GM10847 (cell line): ENCODE data around the gene PRCC.

Source experiments
- POLR2A ChIP-seq: IDR thresholded peaks from 2 replicates; pipeline ENCODE4 v1.6.1; 2011; ENCODE audit not compliant: insufficient read length; ENCODE audit errors: extremely low read depth

Gene PRCC

DNA sequence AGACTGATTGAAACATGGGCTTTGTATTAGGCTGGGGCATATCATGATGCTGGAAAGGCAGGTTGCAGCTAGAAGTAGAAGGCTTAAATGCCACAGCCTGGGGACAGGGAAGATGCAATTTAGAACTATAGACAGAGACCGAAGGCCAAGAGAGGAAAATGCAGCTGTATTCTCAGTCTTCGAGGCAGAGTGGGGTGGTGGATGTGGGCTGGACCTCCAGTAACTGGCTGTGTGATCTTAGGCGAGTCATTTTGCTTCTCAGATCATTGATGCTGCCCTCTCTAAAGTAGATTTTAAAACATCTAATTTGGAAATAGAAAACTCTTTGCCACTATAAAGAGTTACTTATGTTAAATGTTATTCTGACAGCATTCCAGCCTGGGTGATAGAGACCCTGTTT, 67.0 kb downstream of the PRCC start:
- no peak for TF ChIP-seq POLR2A

GRCh38 chr1:156836041-156836654, 68.8 kb downstream of the PRCC start:
- no peak for TF ChIP-seq POLR2A

GRCh38 chr1:156836892-156837291, 69.6 kb downstream of the PRCC start:
- TF ChIP-seq POLR2A, result no peak

DNA sequence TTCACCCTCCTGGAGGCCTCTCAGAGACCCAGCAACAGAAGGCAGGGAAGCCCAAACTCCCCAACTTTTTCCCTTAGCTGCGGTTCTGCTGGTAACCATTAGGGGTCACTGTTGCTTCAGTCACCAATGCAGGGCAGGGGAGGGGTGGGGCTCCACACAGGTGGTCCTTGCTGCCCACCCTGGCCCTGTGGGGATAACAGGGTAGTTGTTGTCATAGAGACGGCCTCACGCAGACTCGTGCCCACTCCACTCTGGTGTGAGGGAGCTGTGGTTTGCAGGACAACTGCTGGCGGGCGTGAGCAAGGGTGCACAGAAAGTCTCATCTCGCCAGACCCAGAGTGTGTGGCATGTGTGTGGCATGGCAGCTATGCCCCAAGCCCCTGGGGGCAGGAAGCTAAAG, 71.6 kb downstream of the PRCC start:
- TF ChIP-seq POLR2A, result no peak

DNA sequence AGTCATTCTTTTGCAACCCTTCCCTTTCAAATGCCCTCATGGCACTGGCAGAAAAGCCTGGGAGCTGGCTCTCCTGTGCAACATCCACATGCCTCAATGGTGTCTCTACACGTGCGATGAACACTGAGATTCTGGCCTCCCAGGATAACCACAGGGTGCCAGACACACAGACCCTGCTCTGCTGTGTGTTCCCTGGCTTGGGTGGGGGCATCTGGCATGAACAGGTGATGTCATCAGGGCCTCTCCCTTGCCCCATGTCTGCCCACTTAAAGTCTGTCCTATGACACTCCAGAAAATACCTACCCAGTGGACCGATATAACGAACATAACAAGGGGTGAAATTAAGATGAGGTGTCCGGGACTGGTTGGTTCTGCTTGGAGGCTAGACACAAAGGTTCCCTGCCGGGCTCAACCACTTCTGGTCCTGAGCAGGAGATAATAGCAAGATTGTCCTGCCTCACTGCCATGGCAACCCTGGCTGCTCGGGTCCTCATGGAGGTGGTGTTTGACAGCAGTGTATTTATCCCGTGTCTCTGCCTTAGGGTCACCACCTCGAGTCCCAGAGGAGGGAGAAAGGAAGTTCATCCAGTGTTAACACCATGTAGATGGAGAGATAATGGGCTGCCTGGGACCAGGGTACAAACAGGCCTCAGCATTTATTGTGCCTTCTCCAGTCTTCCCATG, 72.2 kb downstream of the PRCC start:
- no peak for TF ChIP-seq POLR2A

DNA sequence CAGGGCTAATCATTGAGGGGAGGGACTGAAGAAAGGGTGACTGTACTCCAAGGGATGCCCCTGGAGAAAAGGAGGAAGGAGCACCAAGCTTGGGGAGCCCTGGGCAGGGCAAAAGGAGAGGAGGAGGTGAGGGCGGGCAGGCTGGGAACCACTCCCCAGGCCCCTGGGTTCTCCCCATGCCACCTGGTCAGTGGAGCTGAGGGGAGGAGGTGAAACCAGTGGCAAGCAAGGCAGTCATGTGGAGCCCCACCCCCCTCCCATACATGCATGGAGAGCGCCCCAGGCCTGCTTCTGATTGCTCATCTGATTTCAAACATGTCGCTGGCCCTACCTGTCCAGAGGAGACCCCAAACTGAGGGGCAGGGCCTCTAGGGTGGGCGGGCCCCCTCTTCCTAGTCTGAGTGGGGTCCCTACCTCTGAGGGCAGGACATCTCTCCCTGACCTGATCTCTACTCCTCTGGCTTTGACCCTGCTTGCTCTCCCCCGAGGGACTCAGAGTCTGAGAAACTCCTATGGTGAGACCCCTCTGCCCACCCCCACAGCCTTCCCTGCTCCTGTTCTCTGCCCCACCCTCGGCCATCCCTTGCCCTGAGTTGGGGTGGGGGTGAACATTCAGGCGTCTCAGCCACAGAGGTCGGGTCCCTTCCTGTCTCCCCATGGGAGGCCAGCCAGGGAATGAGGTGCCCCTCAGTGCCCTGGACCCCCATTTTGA, 73.0 kb downstream of the PRCC start:
- TF ChIP-seq POLR2A, result no peak

DNA sequence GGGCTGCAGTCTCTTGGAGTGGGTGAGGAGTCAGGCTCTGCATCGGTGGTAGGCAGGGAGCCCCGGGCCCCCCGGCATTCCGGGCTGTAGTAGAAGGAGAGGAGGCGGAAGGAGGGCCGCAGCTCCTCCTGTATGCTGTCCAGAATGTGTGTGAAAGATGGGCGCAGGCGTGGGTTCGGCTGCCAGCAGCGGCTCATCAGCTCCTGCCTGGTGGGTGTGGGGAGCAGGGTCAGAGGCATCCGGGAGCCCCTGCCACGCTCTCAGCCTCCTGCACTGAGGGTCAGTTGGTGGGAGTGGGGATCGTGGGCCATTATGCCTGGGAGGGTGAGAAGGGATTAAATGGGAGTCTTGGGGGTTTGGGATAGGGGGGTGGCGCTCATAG, 73.6 kb downstream of the PRCC start:
- TF ChIP-seq POLR2A, result no peak

DNA sequence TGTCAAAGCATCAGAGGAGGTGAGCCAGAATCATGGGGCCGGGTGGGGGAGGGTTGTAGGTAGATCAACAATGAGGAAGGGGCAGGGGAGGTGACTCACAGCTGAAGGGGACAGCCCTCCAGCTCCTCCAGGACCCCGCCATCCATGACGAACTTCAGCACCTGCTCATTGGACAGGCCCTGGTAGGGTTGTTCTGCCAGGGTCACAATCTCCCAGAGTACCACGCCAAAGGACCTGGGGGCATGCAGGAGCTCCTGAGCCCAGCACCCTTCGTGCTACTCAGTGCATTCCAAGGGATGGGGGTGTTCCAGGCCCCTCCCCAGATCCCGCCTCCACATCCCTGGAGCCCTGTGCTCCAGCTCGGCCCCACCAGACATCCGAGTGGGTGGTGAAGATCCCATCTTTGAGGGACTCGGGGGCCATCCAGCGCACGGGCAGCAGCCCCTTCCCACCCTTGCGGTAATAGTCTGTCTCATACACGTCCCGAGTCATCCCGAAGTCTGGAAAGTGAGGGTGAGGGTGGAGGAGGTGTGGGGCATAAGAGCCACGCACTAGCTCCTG, 74.0 kb downstream of the PRCC start:
- TF ChIP-seq POLR2A, result no peak

GRCh38 chr1:156842618-156843300, 75.4 kb downstream of the PRCC start:
- TF ChIP-seq POLR2A, result no peak

DNA sequence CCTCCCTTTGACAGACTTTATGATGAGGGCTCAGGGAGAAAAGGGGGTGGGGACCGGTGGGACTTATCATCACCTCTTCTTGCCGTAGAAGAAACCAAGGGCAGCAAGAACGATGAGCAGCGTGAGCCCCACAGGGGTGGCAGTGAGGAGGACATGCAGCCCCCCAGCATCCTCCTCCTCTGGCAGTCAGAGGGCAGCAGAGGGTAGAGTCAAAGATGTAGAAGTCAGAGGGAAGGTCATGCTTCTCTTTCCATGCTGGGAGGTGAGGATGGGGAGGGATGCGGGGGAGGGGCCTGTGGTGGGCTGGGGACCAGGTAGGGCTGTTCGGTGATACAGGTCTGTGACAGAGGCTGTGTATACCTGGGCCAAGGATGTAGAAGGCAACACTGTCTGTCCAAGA, 76.8 kb downstream of the PRCC start:
- TF ChIP-seq POLR2A, result no peak

- no peak for TF ChIP-seq POLR2A
Observed at GRCh38 chr1:156844638-156845037, 77.3 kb downstream of the PRCC start.

GRCh38 chr1:156845055-156845952, 78.0 kb downstream of the PRCC start:
- no peak for TF ChIP-seq POLR2A

DNA sequence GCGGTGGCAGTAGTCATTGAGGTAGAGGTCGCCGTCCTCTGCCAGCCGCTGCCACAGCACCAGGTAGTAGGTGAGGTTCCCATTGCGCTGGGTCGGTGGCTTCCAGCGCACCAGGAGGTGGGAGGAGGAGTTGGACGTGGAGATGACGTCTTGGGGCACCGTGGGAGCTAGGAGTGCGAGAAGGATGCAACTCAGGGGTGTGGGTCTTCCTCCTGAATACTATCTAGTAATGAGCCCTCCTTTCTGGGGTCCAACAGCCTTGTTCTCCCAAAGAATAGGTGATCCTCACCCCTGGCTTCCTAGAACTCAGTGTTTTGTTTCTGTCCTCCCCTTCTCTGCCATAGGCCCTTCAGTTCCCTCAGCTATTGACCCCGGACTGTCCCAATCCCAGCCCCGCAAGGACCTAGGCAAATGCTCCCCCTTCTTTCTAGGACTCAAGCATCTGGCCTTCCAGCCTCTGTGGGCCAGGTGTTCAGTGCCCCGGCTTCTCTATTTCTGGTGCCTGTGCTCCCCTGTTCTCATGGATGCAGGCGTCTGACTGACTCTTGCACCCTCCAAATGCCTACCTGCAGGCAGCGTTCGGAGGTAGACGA, 78.7 kb downstream of the PRCC start:
- no peak for TF ChIP-seq POLR2A

DNA sequence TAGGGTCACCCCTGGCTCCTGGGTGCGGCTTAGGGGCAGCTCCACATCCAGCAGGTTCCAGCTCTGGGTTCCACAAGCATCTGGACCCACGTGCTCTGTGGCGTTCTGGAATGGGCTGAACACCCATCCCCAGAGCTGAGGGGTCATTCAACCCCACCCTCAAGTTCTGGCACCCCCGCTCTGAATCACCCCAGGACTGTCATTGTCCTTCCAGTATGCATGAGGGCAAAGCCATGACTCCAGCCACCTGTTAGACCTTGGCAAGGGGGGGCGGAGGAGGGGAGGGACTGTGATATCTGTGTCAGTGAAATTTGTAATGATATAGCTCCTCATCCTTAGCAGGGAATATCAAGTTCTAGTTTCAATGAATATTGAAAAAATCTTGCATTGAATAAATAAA, 79.3 kb downstream of the PRCC start:
- no peak for TF ChIP-seq POLR2A
